ENCODE results near the gene RUNX3.

The RUNX3 gene

GRCh38 chr1:24860841-24861240, 69.2 kb downstream of the RUNX3 start:
- no peaks in the 10 kb centered on the region for H3K9me3 Mint-ChIP-seq
- no peak overlapping the region for H3K27ac Mint-ChIP-seq
- H3K4me1 Mint-ChIP-seq = peaks cover 21% of the 10 kb centered on the region
- no peak overlapping the region for H3K4me3 Mint-ChIP-seq
- no peak for TF ChIP-seq CTCF (IDR thresholded peaks at IDR 0.05; ENCODE audit: unreplicated experiment in 3 of 3)
- H3K36me3 Mint-ChIP-seq (ENCODE audit: low read depth) = no peaks in the 10 kb centered on the region
- H3K27me3 Mint-ChIP-seq (ENCODE audit: low read depth) = peaks cover 58% of the 10 kb centered on the region

- H3K27me3 Mint-ChIP-seq (ENCODE audit: low read depth) = peaks cover 54% of the 10 kb centered on the region
- H3K4me3 Mint-ChIP-seq = no peak overlapping the region
- no peaks in the 10 kb centered on the region for H3K9me3 Mint-ChIP-seq
- no peak for TF ChIP-seq CTCF (IDR thresholded peaks at IDR 0.05; ENCODE audit: unreplicated experiment in 3 of 3)
- no peaks in the 10 kb centered on the region for H3K36me3 Mint-ChIP-seq (ENCODE audit: low read depth)
- no peak overlapping the region for H3K27ac Mint-ChIP-seq
- H3K4me1 Mint-ChIP-seq = peaks cover 16% of the 10 kb centered on the region
These were observed 70.7 kb downstream of the RUNX3 start for GRCh38 chr1:24859063-24860010.

- Mint-ChIP-seq H3K27ac (no peak overlapping the region), H3K36me3 (ENCODE audit: low read depth) (no peaks in the 10 kb centered on the region), H3K4me1 (peaks cover 14% of the 10 kb centered on the region), H3K4me3 (no peak overlapping the region), H3K9me3 (no peaks in the 10 kb centered on the region), H3K27me3 (ENCODE audit: low read depth) (peaks cover 47% of the 10 kb centered on the region)
- TF ChIP-seq CTCF (IDR thresholded peaks at IDR 0.05; ENCODE audit: unreplicated experiment in 3 of 3) = no peak
These were observed 71.8 kb downstream of the RUNX3 start for GRCh38 chr1:24858277-24858676.

GRCh38 chr1:24857507-24858133, 72.5 kb downstream of the RUNX3 start:
- H3K4me1 Mint-ChIP-seq = peaks cover 10% of the 10 kb centered on the region
- TF ChIP-seq CTCF (IDR thresholded peaks at IDR 0.05; ENCODE audit: unreplicated experiment in 3 of 3) = no peak
- no peaks in the 10 kb centered on the region for H3K36me3 Mint-ChIP-seq (ENCODE audit: low read depth)
- no peak overlapping the region for H3K27ac Mint-ChIP-seq
- H3K9me3 Mint-ChIP-seq = no peaks in the 10 kb centered on the region
- peaks cover 40% of the 10 kb centered on the region for H3K27me3 Mint-ChIP-seq (ENCODE audit: low read depth)
- H3K4me3 Mint-ChIP-seq = no peak overlapping the region

- no peak overlapping the region for H3K4me3 Mint-ChIP-seq
- no peak for TF ChIP-seq CTCF (IDR thresholded peaks at IDR 0.05; ENCODE audit: unreplicated experiment in 3 of 3)
- no peaks in the 10 kb centered on the region for H3K36me3 Mint-ChIP-seq (ENCODE audit: low read depth)
- H3K9me3 Mint-ChIP-seq = no peaks in the 10 kb centered on the region
- no peak overlapping the region for H3K27ac Mint-ChIP-seq
- peaks cover 4% of the 10 kb centered on the region for H3K4me1 Mint-ChIP-seq
- peaks cover 40% of the 10 kb centered on the region for H3K27me3 Mint-ChIP-seq (ENCODE audit: low read depth)
These were observed 73.1 kb downstream of the RUNX3 start for GRCh38 chr1:24856787-24857506.
